Astrocyte (in vitro differentiated cells and primary cell): Measurements from ENCODE around the gene RALBP1. TPM values are rescaled to one million over a fixed set of nuclear protein-coding genes. Genes with fewer than 3 reads are reported as not detected.

Source experiments
- DNase-seq: peaks from one replicate; pipeline ENCODE4 v3.0.0-alpha.2; 2010; ENCODE audit warnings: low read depth
- FAIRE-seq: peaks from 2 replicates; lab custom pipeline; 2011; peaks lifted over from hg19 to GRCh38; lab: Jason Lieb, UNC
- H2AFZ ChIP-seq: 2 replicates; pipeline ENCODE4 v1.6.0; 2012; ENCODE audit warnings: low read depth, low read length, inconsistent platforms
- H3K27ac ChIP-seq: 2 replicates; pipeline ENCODE4 v1.5.1; 2011; ENCODE audit warnings: low read depth, low read length, inconsistent platforms
- H3K27me3 ChIP-seq: 2 replicates; pipeline ENCODE4 v1.6.0; 2011; ENCODE audit warnings: low read length, inconsistent platforms; ENCODE audit not compliant: insufficient read depth
- H3K36me3 ChIP-seq: 2 replicates; pipeline ENCODE4 v1.5.1; 2011; ENCODE audit warnings: low read length, inconsistent platforms; ENCODE audit not compliant: insufficient read depth
- H3K4me1 ChIP-seq: 2 replicates; pipeline ENCODE4 v1.5.1; 2011; ENCODE audit warnings: low read length, inconsistent platforms; ENCODE audit not compliant: insufficient read depth
- H3K4me2 ChIP-seq: 2 replicates; pipeline ENCODE4 v1.6.0; 2012; ENCODE audit warnings: low read length, inconsistent platforms
- H3K4me3 ChIP-seq: 2 replicates; pipeline ENCODE4 v1.5.1; 2011; ENCODE audit warnings: low read depth, mild to moderate bottlenecking, low read length, inconsistent platforms; ENCODE audit not compliant: insufficient read depth
- H3K79me2 ChIP-seq: 2 replicates; pipeline ENCODE4 v1.6.0; 2012; ENCODE audit warnings: mild to moderate bottlenecking, low read length, inconsistent platforms; ENCODE audit not compliant: insufficient read depth
- H3K9ac ChIP-seq: 2 replicates; pipeline ENCODE4 v1.6.0; 2012; ENCODE audit warnings: mild to moderate bottlenecking, low read length, inconsistent platforms
- H3K9me3 ChIP-seq: 2 replicates; pipeline ENCODE4 v1.5.1; 2012; ENCODE audit warnings: low read depth, mild to moderate bottlenecking, low read length, inconsistent platforms; ENCODE audit not compliant: insufficient read depth
- H4K20me1 ChIP-seq: 2 replicates; pipeline ENCODE4 v1.6.0; 2012; ENCODE audit warnings: low read length, inconsistent platforms; ENCODE audit not compliant: insufficient read depth
- H3K27ac Mint-ChIP-seq: one replicate; pipeline ENCODE4 v1.8.0; 2021; ENCODE audit warnings: mild to moderate bottlenecking, mixed read lengths; ENCODE audit not compliant: unreplicated experiment
- H3K27me3 Mint-ChIP-seq: one replicate; pipeline ENCODE4 v1.8.0; 2021; ENCODE audit warnings: low read depth, mixed read lengths; ENCODE audit not compliant: unreplicated experiment
- H3K36me3 Mint-ChIP-seq: one replicate; pipeline ENCODE4 v1.8.0; 2021; ENCODE audit warnings: low read depth, mixed read lengths; ENCODE audit not compliant: unreplicated experiment
- H3K4me1 Mint-ChIP-seq: one replicate; pipeline ENCODE4 v1.8.0; 2021; ENCODE audit warnings: low read depth, mixed read lengths; ENCODE audit not compliant: unreplicated experiment
- H3K4me3 Mint-ChIP-seq: one replicate; pipeline ENCODE4 v1.8.0; 2021; ENCODE audit warnings: mild to moderate bottlenecking, moderate library complexity, mixed read lengths; ENCODE audit not compliant: unreplicated experiment
- H3K9me3 Mint-ChIP-seq: one replicate; pipeline ENCODE4 v1.8.0; 2021; ENCODE audit warnings: mild to moderate bottlenecking, mixed read lengths; ENCODE audit not compliant: unreplicated experiment
- CTCF ChIP-seq: IDR thresholded peaks from 2 replicates; pipeline ENCODE4 v1.5.1; 2011; ENCODE audit warnings: low read depth, mild to moderate bottlenecking, inconsistent platforms, low read length, moderate library complexity; ENCODE audit not compliant: insufficient read depth
- EZH2 ChIP-seq: IDR thresholded peaks from 2 replicates; pipeline ENCODE4 v1.6.1; 2012; ENCODE audit warnings: mild to moderate bottlenecking, low read length, inconsistent platforms; ENCODE audit not compliant: insufficient read depth
- total RNA-seq: library from RNA; stranded (reverse); gene quantifications from 2 replicates; pipeline ENCODE4 v1.2.1, GENCODE V29; 2021

Gene RALBP1
- total RNA-seq, 1 donor from 2014 or later = 57.5 TPM

DNA sequence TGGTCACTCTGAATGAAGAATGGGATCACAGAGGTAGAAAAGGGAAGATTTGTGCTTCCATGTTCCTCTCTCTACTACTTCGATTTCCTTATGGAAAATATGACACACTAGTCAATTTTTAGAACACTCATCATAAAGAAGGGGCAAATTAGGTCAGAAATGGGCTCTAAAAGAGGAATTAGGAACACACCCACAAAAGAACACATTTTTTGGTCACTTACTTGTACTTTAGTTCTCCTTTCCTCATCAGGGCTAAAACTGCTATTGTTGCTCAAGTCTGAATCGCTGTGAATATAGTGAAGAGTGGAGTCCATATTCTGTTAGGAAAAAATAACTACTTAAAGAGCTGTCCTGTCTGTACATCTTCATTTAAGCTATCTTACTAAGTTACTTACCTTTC, 86.4 kb downstream of the RALBP1 start:
- no peak overlapping the region for H3K4me3 Mint-ChIP-seq
- Histone ChIP-seq H3K4me3 (no peak overlapping the region), H4K20me1 (peaks cover 25% of the 10 kb centered on the region), H3K36me3 (peaks cover 43% of the 10 kb centered on the region), H2AFZ (no peak overlapping the region), H3K4me2 (no peak overlapping the region), H3K79me2 (peaks cover 5% of the 10 kb centered on the region), H3K9me3 (no peaks in the 10 kb centered on the region), H3K27me3 (no peaks in the 10 kb centered on the region), H3K4me1 (no peaks in the 10 kb centered on the region), H3K27ac (no peak overlapping the region), H3K9ac (no peak overlapping the region)
- TF ChIP-seq EZH2 (no peak), CTCF (no peak)
- no peak for DNase-seq
- no peaks in the 10 kb centered on the region for H3K9me3 Mint-ChIP-seq
- no peak overlapping the region for H3K27ac Mint-ChIP-seq
- FAIRE-seq = no peak
- H3K27me3 Mint-ChIP-seq = no peaks in the 10 kb centered on the region
- H3K4me1 Mint-ChIP-seq = peaks cover 14% of the 10 kb centered on the region
- peaks cover 19% of the 10 kb centered on the region for H3K36me3 Mint-ChIP-seq

GRCh38 chr18:9562584-9562983, 87.3 kb downstream of the RALBP1 start:
- Histone ChIP-seq H3K4me2 (no peak overlapping the region), H3K79me2 (peaks cover 10% of the 10 kb centered on the region), H3K4me3 (no peak overlapping the region), H3K27me3 (no peaks in the 10 kb centered on the region), H3K9ac (no peak overlapping the region), H4K20me1 (peaks cover 32% of the 10 kb centered on the region), H3K9me3 (no peaks in the 10 kb centered on the region), H3K36me3 (peaks cover 42% of the 10 kb centered on the region), H3K27ac (no peak overlapping the region), H3K4me1 (no peaks in the 10 kb centered on the region), H2AFZ (no peak overlapping the region)
- FAIRE-seq (no peak), DNase-seq (no peak)
- Mint-ChIP-seq H3K4me1 (peaks cover 12% of the 10 kb centered on the region), H3K36me3 (peaks cover 16% of the 10 kb centered on the region), H3K27me3 (no peaks in the 10 kb centered on the region), H3K9me3 (no peaks in the 10 kb centered on the region), H3K27ac (no peak overlapping the region), H3K4me3 (no peak overlapping the region)
- TF ChIP-seq EZH2 = no peak
- TF ChIP-seq CTCF = no peak

DNA sequence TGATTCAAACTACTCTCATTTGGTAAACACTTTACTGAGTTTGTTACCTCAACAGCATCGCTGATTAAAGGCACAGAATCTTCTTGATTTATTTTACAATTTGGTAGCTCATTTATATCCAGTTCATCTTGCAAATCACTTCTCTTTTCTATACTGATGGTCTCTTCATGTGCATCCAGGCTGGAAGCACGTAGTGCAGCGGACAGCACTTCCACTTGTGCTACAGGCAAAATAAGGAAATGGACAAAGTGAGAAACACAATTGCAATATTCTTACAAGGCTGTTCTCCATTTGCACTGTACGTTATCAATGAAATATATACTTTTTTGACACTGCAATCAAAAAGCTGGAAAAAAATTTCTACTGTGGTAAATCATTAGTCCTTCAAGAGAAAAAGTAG, 88.0 kb downstream of the RALBP1 start:
- Histone ChIP-seq H3K4me3 (no peak overlapping the region), H2AFZ (no peak overlapping the region), H3K4me2 (no peak overlapping the region), H3K79me2 (peaks cover 10% of the 10 kb centered on the region), H3K36me3 (peaks cover 44% of the 10 kb centered on the region), H3K27me3 (no peaks in the 10 kb centered on the region), H3K9me3 (no peaks in the 10 kb centered on the region), H3K9ac (no peak overlapping the region), H3K27ac (no peak overlapping the region), H3K4me1 (no peaks in the 10 kb centered on the region), H4K20me1 (peaks cover 39% of the 10 kb centered on the region)
- Mint-ChIP-seq H3K36me3 (peaks cover 15% of the 10 kb centered on the region), H3K9me3 (no peaks in the 10 kb centered on the region), H3K4me1 (peaks cover 6% of the 10 kb centered on the region), H3K4me3 (no peak overlapping the region), H3K27me3 (no peaks in the 10 kb centered on the region), H3K27ac (no peak overlapping the region)
- no peak for FAIRE-seq
- TF ChIP-seq CTCF = no peak
- TF ChIP-seq EZH2 = no peak
- DNase-seq = no peak
